HG03342 (cell line): ENCODE measurements around the gene TPRA1.

Experiments
- ATAC-seq: cut with Tn5 transposase; IDR thresholded peaks from one replicate; pipeline ENCODE4 v1.9.1; 2021; ENCODE audit warnings: mild to moderate bottlenecking, moderate library complexity; ENCODE audit not compliant: unreplicated experiment

TPRA1 gene

GRCh38 chr3:127593178-127593577, 2.6 kb upstream of the TPRA1 start:
- ATAC-seq, result no peak

DNA sequence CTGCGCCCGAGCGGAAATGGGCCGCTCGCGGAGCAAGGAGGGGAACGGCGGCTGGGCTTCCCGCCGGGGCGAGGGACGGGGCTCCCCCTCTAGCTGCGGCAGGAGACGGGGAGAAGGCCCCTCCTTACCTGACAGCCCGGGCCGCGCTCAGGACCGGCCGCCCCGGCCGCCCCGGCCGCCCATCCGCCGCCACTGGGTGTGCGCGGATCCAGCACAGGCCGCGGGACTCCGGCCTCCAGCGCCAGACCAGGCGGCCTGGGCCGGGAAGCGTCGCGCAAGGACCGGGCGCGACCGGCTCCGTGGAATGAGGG, 296 bp downstream of the TPRA1 start:
- peak; percentile 28 for ATAC-seq

DNA sequence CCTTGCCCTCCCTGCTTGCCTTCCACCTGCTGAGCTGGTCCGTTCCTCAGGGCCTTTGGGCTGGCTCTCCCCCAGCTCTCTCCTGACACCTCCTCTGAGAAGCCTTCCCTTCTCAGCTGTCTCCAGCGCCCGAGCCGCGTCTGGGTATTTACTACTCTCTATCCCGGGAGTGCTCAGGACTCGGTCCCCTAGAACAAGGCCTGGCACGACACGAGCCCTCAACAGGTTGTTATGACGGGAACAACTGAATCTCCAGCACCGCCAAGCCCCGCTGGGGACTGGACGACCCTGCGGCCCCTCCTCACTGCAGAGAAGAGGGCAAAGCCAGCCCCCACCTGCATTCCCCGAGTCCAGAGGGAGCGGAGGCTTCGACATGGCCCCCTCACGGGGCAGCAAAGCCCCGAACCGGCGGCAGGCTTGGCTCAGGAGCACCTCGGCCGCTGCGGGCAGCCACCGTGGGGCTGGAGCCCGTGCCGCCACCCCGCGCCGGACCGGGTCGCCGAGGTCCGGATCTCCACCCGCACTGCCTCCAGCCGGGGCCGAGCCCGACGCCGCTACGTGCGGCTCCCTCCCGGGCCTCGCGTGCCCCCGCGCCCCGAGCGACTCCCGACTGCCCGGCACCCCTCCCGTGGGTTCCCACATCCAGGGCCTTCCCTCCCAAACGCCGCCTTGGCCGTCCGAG, 792 bp downstream of the TPRA1 start:
- ATAC-seq, result peak; percentile 5

- ATAC-seq, result no peak
These were observed 1.5 kb downstream of the TPRA1 start for GRCh38 chr3:127588806-127589577.

DNA sequence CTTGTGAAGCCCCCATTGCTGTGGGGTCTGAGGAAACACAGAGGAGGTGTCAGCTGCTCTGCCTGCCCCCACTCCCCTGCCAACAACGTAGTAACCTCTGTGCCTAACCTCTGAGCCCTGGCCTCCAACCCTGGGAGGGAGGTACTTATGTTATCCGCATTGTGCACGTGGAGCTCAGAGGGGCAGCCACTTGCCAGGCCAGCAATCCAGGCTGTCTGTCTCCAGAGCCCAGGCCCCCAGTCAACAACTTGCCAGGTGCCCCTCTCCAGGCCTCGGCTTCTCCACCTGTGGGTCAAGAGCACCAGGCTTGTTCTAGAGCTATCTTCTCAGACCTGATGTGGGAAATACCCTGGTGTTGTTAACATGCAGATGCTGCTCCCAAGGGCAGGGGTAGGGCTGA, 2.7 kb downstream of the TPRA1 start:
- ATAC-seq, result no peak

- ATAC-seq, result no peak
These were observed 4.6 kb downstream of the TPRA1 start for GRCh38 chr3:127585813-127586413.

GRCh38 chr3:127585163-127585812, 5.2 kb downstream of the TPRA1 start:
- no peak for ATAC-seq

DNA sequence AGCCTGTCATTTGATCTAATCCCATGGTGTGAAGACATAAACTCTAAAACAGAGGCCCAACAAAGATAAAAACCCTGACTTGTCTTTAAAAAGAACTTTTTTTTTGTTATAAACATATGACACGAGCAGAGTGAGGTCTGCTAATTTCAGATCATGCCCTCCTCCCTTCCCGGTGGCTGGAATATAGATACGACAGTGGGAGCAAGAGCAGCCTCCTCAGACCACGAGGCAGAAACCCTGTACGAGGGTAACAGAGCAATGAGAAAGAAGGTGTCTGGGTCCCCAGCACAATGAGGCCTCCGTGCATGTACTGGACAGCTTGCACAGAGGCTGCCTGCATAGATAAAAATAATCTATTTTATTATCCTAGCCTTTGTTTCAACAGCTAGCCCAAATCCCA, 5.8 kb downstream of the TPRA1 start:
- no peak for ATAC-seq

DNA sequence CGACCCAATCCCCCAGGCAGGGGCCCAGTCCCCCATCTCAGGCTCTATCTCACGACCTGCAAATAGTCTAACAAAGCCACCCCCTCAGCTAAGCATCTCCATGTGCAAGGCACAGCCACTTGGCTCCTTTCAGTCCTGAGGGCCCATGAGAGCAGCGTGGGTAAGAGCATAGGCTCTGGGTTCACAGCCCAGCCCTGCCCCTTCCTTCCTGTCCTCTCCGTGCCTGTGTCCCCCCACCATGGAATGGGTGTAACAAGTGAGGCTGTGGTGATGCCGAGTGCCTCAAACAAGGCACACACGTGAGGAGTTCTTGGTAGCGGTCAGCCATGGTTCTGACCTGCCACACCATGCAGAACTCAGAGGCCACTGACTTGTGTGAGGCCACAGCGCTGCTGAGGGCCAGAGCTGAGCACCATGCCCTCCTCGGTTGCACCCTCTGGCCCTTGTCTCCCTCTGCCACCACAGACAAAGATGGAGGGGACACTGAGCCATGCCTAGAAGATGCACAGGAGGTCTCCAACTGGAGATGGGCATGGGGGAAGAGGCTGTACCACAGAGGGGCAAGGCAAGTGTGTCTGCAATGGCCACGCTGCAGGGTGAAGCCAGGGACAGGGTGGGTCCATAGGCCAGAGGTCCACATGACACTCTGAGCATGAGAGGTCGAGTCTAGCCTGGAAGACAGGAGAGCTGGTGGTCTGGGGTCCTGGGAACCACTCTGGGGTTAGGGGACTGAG, 10.0 kb downstream of the TPRA1 start:
- no peak for ATAC-seq

DNA sequence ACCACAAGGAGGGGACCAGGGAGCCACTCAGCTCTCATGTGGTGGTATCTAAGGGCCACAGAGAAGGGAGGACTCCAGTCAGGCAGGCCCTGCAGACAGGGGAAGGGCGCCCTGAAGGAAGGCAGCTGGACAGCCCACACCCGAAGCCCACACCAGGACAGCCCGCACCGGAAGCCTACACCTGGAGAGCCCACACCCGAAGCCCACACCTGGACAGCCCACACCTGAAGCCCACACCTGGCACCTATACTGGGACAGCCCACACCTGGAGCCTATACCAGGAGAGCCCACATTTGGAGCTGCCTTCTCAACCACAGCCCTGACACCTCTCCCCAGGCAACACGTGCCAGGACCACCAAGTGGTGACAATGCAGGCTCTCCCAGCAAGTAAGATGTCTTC, 11.7 kb downstream of the TPRA1 start:
- ATAC-seq, result no peak

DNA sequence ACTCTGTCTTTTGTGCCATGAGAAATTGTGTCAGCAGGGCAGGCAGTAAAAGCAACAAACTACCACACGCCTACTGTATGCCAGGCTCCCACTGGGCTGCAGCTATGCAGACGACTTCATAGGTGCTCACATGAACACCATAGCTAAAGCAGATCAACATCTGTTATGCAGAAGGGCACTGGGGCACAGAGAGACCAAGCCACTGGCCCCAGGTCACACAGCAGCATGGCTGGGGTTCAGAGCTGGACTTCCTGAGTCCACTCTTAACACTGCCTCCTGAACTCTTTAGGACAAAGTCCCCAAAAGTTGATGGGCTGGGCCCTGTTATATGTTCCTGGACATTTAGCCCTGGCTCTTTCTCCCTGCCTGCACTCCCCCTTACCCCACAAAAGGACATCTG, 12.4 kb downstream of the TPRA1 start:
- ATAC-seq, result no peak

DNA sequence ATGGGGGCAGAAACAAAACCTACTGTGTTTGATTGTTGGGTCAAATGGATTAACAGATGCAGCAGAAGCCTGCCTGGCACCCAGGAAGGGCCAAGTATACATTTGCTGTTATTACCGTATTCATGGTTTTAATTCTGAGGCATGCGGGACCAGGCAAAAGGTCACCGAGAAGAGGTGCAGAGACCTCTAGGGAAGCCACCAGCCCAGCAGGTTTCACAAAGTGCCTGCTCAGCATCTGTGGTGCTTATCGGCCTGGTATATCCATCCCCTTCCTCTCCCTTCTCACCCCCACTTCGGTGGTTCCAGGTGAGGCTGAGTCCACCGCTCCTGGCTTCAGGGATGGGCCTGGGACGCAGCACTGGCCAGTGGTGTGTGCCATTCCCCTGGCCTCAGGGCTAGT, 13.1 kb downstream of the TPRA1 start:
- no peak for ATAC-seq

GRCh38 chr3:127574880-127575878, 15.4 kb downstream of the TPRA1 start:
- peak; percentile 89 for ATAC-seq

DNA sequence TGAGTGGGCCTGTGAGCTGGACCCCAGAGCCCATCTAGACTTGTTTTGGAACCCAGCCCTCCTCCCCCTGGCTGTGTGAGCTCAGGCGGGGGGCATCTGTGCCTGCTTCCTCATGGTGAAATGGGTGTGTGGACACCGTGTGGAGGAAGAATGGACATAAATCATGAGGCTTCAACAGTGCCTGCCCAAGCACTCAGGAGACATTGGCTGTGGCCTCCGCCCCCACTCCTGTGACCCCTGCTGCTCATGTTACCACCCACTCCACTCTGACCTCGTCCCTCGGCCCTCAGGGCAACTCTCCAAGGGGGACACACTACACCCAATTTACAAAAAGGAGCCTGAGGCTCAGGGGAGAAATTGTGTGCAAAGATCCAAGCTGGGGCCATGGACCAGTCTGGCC, 16.6 kb downstream of the TPRA1 start:
- no peak for ATAC-seq

- ATAC-seq, result no peak
These were observed 17.1 kb downstream of the TPRA1 start for GRCh38 chr3:127573401-127573800.

GRCh38 chr3:127572735-127573134, 17.8 kb downstream of the TPRA1 start:
- no peak for ATAC-seq

DNA sequence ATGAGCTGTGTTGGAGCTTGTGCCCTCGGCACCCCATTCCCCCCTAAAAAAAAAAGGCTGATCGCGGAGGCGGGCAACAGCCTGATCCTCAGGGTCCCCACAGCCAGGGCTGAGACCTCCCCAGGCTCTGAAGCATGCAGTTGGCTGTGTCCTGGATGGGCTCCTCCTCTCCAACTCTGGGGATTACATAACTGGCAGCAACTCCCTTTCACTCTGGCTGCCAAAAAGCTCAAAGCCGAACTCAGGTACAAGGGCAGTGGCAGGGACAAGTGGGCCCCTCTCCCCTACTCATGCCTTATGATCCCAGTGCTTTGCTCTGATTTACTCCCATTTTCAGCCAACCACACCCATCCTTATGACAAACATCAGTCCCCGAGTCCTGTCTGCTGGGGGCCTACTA, 18.3 kb downstream of the TPRA1 start:
- ATAC-seq, result no peak

DNA sequence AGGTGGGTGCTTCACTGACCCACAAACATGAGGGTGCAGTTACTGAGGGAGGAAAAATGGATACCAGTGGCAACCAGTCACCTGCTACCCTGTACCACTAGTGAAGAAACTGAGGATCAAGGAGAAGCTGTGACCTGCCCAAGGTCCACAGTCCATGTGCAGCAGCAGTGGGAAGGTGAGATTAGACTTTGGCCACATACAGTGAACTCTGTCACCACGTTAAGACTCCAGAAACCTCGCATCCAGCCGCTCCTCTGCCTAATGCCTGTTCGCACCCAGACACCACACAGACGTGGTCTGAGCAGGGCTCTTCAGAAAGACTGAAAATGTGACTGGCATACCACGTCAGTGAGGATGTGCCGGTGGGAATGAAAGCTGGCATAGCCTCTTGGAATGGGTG, 20.0 kb downstream of the TPRA1 start:
- no peak for ATAC-seq

DNA sequence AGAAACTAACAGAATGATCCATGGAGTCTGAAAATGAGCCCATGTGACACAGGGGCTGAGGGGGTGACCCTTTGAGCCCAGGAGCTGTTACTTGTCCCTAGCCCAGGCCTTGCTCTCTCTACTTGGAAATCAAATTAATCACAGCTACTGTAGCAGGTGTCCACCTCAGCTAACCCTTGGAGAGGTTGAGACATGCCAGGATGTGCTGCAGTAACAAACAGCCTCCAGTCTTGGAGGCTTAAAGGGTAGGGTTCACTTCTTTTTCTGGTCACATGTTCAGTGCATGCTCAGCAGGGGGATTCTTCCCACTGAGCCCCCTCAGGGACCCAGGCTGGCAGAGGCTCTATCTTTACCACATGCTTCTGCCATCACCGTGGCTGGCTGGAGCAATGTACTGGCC, 21.4 kb downstream of the TPRA1 start:
- no peak for ATAC-seq

DNA sequence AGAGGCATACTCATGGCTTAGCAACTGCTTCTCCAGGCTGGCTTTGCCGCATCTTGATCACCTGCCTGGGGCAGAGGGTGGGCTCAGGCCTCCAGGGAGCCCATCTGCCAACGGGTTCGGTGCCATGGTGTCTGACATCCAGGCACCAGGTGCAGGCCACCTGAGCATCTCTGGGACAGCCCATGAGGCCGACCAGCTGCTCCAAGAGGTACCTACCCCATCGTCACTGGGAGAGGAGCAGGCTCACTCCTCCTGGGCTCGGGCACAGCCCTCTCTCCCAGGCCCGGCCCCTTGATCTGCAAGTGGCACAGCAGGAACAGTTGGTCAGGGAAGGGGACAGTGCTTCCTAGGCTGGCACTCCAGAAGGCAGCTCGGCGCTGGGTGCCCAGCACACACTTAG, 21.9 kb downstream of the TPRA1 start:
- ATAC-seq, result no peak
